Glomerular visceral epithelial cell (primary cell): ENCODE results near the gene ASXL2.
"Not testable (repeated sequence)": the region's sequence is repeated elsewhere in the genome, so short reads cannot be mapped to it uniquely, and the experiment has no call there.

ENCODE experiments used
- DNase-seq: peaks from one replicate; pipeline ENCODE4 v3.0.0-alpha.2; 2016; ENCODE audit errors: extremely low spot score

Gene ASXL2

DNA sequence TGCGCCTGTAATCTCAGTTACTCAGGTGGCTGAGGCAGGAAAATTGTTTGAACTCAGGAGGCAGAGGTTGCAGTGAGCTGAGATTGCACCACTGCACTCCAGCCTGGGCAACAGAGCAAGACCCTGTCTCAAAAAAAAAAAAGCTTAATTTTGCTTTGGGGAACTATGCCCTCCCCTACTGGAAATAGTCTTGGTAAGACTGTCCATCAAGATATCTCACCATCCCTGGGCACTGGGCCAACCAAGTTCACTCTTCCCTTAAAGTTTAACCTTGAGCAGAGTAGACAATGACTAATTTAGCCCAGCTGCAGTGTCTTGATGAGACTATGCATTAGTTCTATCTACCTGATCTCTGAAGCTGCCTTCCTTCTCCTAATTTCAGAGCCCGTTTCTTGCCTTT, 44.7 kb downstream of the ASXL2 start:
- DNase-seq = peak; percentile 73

DNA sequence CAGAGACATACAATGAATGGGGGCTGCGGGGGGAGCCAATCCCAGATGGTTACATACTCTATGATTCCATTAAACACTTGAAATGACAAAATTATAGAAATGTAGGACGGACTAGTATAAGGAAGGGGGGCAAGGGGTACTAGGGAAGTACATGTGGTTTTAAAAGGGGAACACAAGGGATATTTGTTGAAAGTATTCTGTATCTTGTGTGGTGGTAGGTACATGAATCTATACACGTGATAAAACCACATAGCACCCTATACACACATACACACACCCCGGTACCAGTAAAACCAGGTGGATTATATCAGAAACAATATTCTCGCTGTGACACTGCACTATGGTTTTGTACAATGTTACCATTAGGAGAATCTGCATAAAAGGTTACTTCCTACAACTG, 45.4 kb downstream of the ASXL2 start:
- no peak for DNase-seq

DNA sequence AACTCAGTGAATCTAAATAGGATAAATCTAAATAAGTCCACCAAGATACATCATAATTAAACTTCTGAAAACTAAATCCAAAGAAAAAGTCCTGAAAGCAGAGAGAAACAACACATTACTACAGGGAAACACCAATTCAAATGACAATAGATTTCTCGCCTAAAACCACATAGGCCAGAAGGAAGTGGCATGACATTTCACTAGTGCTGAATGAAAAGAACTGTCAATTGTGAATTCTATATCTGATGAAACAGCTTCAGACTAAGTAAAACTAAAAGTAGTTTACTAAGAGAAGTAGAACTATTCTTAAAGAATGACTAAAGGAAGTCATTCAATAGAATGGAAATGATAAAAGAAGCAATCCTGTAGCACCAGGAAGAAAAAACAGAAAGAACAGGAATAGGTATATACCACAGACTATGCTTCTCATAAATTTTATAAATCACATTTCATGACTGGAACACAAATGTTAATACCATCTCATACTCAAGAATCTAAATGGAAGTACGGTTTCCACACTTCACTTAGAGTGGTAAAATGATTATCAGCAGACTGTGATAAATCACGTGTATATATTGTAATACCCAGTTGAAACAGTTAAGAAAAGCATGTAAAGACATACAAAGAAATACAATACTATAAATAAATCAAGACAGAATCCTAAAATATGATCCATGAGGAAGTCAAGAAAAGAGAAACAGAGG, 46.4 kb downstream of the ASXL2 start:
- DNase-seq = no peak

DNA sequence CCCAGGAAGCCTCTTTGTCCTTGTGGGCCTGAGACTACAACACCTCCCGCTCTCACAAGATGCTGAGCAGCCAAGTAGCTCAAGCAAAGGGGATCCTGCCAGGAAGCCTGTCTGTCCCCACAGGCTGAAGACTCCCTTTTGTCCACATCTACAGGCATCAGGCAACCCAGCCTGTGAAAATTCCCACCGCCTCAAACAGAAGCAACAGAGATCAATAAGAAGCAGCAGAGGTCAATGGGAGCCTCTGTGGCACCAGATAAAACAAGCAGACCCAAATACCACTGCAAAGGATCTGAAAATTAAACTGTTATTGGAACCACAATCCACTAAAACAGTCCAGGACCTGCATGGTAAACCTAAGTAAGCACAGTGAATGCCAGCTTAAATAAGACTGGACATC, 48.5 kb downstream of the ASXL2 start:
- no peak for DNase-seq

DNA sequence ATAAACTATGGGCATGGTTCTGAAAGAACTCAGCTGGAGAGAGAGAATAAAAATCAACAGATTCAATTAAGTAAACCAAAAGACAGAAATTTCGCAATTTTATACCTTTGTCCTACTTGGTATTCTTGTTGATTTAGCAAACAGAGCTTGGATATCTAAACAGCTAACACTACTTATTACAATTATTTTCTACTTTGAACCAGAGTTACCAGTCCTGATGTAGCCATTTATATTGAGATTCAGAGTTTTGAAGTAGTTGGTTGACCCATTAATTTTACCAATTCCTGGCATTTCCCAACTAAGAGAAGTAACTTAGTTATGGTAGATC, 48.9 kb downstream of the ASXL2 start:
- no peak for DNase-seq

DNA sequence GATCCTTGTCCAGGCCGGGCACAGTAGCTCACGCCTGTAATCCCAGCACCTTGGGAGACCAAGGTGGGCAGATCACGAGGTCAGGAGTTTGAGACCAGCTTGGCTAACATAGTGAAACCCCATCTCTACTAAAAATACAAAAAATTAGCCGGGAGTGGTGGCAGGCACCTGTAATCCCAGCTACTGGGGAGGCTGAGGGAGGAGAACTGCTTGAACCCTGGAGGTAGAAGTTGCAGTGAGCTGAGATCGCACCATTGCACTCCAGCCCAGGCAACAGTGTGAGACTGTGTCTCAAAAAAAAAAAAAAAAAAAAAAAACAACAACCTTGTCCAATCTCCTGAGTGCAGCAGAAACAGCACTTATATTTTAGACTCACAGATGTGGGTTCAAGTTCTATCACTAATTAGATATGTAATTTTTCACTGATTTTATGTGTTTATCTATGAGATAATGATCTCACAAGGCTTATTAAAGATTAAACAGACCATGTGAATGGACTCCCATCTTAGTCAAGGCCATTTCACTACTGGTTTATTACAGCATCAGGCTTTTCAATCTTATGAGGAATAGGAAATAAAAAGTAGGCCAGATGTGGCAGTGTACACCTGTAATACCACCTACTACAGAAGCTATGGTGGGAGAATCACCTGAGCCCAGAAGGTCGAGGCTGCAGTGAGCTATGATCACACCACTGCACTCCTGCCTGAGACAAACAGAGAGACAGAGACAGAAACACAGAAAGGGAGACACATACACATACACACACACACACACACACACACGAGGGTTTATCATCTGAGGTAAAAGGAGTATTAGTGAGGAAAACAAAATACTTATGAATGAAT, 49.5 kb downstream of the ASXL2 start:
- DNase-seq = not testable (repeated sequence)

DNA sequence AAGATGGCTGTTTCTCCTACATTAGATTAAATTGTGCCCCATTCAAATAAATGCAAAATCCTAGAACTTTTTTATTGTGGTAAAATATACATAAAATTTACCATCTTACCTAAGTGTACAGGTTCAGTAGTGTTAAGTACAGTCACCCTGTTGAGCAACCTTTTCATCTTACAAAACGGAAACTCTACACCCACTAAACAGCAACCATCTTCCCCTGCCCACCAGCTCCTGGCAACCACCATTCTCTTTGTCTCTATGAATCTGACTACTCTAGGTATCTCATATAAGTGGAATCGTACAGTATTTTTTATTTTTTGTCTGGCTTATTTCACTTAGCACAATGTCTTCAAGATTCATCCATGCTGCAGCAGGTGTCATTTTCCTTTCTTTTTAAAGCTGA, 53.0 kb downstream of the ASXL2 start:
- DNase-seq = no peak

DNA sequence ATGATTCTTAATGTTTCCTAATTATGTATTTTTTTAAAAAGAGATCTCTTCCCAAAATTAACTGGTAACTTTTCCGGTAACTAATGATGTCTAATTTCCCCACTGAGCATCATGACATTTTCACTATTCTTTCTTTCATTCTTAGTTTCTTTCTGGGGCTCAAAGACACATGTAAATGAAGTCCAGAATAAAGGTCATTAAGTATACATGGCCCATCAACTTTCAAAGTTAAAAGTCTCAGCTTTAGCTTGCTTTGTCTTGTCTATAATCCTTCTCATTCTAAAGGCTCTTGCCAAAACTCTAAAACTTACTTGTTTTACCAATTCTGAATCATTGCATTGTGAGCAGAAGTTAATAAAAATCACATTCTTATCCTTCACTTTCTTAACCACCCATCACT, 53.6 kb downstream of the ASXL2 start:
- no peak for DNase-seq

DNA sequence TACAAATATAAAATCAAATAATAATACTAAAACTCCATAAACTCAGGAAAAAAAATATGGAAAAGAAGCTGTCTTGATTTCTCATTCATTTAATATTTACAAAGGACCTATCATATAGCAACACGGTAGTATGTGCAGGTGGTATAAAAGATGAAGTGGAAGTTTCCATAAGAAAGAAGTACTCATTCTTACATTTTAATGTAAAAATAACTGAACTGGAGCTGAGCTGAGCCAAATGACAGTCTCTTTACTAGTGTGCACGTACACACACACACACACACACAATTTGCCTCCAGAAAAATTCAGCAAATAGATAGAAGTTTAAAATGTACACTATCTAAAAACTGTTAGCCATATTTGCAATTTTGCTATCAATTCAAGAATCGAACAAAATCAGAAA, 54.1 kb downstream of the ASXL2 start:
- DNase-seq = no peak

DNA sequence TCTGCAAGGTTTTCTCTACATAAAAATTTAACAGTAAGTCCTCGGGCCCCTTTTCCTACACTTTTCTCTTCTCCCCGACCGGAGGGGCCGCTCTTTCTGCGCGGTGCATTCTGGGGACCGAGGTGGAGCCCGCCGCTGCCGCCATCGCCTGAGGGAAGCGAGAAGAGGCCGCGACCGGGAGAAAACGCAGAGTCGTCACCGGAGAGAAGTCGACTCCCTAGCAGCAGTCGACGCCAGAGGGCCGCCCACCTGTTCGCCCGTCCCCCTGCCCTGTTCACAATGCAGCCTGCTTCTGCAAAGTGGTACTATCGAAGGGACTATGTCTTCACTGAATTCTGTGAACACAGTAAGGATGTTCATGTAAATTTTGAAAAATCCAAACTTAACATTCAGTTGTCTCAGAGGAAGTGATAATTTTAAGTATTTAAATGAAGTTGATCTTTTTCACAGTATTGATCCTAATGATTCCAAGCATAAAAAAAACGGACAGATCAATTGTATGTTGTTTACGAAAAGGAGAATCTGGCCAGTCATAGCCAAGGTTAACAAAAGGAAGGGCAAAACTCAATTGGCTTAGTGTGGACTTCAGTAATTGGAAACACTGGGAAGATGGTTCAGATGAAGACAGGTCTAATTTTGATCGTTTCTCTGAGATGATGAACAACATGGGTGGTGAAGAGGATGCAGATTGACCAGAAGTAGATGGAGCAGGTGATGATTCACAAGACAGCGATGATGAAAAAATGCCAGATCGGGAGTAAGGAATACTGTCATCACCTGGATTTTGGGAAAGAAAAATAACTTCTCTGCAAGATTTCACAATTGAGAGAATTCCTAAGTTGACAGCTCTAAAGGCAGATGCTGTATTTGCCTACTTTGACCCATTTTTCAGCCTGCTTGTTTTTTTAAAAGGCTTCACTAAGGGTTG, 55.8 kb downstream of the ASXL2 start:
- no peak for DNase-seq

DNA sequence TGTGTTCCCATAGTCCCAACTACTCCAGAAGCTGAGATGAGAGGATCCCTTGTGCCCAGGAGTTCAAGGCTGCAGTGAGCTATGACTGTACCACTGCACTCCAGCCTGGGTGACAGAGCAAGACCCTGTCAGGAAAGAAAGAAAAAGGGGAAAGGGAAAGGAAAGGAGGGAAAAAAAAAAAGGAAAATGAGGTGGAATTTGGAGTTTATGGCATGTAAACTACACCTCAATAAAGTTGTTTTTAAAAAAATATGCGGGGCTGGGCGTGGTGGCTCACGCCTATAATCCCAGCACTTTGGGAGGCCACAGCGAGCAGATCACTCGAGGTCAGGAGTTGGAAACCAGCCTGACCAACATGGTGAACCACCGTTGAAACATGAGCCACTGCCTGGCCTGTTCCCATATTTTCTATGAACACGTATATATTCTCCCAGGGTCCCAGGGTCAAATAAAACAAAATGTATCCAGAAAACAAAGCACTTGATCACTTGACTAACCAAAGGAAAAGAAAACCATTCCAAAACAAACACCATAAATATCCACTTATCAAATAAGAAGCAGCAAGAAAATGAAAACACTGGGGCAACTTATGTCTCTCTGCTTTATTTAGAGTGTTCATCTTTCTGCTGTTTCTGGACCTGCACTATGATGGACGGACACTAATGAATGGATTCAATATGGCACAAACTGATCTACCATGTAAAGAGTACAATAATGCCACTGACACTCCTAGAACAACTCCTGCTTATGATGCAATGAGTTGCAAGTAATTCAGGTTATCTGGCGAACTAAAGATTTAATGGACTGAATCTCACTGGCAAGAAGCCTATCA, 56.8 kb downstream of the ASXL2 start:
- DNase-seq = no peak

DNA sequence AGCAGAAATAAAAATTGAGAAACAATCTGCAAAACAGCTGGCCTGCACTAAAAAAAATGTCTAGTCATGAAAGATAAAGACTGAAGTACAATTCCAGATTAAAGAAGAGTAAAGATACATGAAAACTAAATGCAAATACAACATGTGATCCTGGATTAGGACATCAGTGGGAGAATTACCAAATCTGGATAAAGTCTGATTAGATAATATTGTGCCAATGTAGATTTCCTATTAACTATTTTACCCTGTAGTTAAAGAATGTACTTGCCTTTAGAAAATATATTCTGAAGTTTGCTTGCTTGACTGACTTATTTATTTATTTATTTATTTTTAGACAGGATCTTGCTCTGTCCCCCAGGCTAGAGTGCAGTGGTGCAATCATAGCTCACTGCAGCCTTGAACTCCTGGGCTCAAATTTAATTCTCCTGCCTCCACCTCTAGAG, 58.7 kb downstream of the ASXL2 start:
- no peak for DNase-seq

DNA sequence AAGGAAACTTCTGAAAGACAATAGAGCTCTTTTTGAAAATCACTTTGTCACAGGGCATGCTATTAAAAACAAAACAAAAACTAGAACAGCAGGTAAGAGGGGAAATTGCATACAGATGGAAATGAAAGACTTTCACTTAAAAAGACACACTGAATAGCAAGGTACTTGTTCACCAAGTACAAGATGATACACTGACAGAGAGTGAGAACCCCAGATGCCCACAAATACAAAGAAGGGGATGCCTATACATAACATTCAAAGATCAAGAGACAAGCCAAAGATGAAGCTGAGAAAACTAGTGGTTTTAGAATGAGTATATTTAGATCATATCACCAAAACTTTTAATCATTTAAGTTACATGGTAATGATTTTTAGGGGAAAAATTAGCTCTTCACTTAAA, 60.7 kb downstream of the ASXL2 start:
- no peak for DNase-seq

DNA sequence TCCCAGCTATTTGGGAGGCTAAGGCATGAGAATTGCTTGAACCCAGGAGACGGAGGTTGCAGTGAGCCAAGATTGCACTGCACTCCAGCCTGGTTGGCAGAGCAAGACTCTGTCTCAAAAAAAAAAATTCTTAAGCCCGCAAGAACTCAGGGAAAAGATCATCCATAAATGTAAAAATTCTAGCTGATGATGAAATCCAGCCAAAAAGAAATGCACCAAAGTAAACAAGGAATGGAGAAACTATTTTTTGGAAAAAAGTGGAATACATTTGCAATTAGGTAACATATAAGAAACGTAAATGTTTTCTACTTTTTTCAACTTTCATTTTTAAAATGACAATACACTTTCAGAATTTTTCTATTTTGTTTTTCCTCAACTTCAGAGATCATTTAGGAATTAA, 61.3 kb downstream of the ASXL2 start:
- DNase-seq = no peak

DNA sequence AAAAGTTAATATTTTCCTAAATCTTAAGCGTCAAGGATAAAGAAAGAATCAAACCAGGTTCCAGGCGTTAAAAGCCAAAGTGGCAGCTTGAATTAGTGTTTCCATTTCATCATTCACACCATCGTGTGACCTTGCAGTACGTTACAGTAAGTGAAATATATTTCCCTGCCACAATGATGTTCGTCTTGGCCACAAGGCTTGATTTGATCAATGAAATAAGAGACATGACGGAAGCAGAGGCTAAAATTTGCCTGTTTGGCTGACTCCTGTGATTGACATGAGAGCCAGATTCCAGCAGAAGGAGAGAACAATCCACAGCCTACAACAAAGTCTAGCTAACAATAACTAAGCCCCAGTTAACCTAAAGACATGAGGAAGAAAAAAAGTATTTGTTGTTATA, 62.0 kb downstream of the ASXL2 start:
- DNase-seq = no peak

DNA sequence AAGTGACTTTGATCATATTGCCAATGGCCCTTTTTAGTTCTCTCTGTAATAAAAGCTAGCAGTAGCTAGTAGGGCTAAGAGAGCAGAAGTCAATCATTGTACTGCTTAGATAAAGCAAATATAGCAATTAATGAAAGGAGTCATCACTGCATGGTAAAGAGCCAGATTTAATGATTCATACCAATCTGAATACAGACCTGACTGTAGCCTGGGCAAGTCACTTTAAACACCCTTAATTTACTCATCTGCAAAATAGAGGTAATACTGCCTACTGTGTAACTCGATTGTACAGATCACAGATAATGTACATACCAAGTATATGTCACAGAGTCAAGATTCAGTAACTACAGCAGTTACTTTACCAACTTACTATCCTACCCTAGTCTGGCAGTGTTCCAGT, 63.6 kb downstream of the ASXL2 start:
- no peak for DNase-seq

DNA sequence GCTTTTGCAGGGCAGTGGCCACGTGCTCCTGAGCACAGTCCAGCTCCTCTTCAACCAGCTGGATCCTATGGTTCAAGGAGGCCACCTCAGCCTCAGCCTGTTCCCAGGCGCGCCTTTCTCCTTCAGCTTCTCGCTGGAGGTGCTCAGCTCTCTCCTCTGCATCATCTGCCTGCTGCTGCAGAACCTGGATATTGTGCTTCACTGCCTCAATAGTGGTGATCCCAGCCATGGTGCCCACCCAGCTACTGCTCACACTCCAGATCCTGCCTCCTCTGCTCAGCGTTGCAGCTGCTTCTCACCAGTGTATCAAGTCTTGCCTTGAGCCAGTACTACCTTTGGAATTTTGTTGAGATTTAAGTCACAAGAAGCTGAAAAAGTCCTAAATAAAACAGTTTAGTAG, 67.9 kb downstream of the ASXL2 start:
- no peak for DNase-seq

DNA sequence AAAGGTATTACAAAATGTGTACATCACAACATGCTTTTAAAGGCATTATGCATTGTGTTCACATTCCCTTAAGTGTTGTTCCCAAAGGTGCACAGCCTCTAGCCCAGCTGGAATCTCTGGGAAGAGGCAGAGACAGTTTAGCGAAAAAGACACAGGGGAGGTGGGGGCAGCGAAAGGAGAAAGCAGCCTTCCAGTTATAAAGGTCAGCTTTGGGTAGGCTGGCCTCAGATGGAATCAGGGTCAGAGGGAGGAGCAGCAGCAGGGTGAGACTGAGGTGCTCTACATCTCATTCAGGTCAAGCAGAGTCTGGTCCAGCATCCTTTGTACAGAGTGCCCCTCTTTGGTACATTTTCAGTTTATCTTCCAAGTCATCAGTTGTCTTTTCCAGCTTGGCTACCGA, 68.6 kb downstream of the ASXL2 start:
- DNase-seq = no peak

DNA sequence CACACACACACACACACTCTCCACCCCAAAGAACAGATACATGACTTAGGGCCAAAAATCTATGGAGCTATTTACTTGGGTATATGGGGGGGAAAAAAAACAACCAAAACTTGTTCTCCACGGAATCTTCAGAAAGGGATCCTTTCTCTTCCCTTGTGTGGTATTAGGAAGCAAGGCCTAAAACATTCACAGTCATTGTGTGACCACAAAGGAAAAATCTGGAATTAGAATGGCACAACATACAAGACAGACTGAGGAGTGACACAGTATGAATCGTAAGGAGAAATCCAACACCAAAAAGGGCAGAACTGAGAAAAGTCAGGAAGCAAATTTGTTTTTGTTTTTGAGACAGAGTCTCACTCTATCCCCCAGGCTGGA, 70.3 kb downstream of the ASXL2 start:
- no peak for DNase-seq

DNA sequence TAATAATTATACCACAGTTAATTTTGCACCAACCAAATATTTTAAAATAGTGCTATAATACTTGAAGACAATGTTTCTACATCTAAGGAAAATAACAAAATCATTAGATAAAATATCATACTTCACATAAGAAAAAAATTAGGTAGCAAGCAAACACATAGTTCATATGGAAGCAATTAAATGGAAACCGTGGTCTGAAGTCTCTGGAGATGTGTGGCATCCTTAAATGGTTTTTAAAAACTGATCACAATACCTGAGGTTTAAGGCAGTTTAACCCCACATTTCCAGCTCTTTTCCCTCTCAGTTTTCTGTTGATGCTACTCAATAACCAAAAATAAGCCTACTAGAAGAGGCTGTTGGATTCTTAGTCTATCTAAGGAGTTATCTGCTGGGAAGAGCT, 71.3 kb downstream of the ASXL2 start:
- DNase-seq = no peak

DNA sequence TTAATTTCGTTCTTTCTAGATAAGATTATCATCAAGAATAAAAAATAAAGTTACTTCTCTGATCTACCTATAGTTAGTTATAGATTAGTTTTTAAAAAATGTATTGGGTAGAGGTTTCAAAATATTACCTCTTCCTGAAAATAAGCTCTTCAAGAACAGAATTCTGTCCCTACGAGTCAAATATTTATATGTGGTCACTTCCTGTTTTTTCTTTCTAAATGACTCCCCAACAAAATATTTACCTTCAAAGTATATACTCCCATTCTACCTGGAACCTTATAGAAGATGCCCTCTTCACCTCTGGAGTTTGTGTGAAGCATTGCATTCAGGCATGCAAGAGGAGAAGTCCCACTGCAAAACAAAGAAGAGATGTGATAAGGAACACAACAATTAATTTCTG, 72.3 kb downstream of the ASXL2 start:
- no peak for DNase-seq

DNA sequence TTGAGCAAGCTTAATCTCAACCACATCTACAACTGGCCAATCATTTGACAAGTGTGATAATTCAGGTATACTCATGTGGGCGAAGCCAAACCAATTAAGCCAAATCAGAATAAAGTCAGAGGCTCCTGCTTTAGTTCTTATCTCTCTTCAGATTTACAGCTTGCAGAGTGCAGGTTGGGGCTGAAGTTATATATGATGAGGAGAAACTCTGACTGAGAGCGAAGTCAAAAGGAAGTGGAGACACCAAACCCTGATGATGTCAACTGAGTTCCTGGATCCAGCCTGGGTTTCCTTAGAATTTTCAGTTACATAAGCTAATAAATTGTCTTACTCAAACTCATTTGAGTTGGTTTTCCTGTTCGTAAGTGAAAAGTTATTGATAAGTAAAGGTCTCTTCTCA, 73.9 kb downstream of the ASXL2 start:
- DNase-seq = no peak
